SHP77 (cell line): ENCODE results near the gene MINDY2.

ENCODE experiments used
- DNase-seq, 2 experiments: peaks; one replicate each; lab custom pipeline; 2025; lab: John Stamatoyannopoulos, UW

Gene MINDY2

GRCh38 chr15:58770857-58771620 is at the start of gene MINDY2:
MINDY2 (plus strand) TSS chr15:58771302; CDS start chr15:58771396, 94 bp downstream.
- DNase-seq = peak; percentile 97

DNA sequence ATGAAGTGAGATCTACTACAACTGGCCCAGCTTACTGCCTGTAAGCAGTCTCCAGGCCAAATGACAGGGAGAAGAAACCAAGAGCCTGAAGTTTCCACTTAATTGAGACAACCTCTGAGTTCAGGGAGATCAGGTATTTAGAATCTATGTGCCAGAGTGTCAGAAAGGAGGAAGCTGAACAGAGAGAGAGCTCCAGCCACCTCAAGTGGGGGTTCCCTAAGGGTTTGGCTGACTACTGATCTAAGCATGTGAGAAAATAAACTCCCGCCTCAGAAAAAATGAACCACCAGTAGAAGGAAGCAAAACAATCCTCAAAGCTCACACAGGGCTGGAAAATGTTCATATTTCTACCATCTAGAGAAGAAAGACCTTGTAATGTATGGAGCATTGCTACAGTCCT is 46.6 kb upstream of the MINDY2 start:
- DNase-seq = no peak

DNA sequence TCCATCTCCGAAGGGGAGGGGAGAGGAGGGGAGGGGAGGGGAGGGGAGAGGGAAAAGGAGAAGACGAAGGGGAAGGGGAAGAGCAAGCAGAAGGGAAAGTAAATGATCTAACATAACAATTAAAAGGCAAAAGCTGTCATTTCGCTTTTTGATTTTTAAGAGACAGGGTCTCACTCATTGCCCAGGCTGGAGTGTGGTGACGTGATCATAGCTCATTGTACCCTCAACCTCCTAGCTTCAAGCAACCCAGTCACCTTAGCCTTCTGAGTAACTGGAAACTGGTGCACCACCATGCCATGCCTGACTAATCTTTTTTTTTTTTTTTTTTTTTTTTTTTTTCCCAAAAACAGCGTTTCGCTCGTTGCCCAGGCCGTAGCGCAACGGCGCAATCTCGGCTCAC is 44.2 kb upstream of the MINDY2 start:
- DNase-seq = no peak

GRCh38 chr15:58731756-58732535 is 39.2 kb upstream of the MINDY2 start:
- DNase-seq = no peak

GRCh38 chr15:58732625-58733363 is 38.3 kb upstream of the MINDY2 start:
- DNase-seq = no peak

GRCh38 chr15:58734859-58735258 is 36.2 kb upstream of the MINDY2 start:
- DNase-seq = no peak

DNA sequence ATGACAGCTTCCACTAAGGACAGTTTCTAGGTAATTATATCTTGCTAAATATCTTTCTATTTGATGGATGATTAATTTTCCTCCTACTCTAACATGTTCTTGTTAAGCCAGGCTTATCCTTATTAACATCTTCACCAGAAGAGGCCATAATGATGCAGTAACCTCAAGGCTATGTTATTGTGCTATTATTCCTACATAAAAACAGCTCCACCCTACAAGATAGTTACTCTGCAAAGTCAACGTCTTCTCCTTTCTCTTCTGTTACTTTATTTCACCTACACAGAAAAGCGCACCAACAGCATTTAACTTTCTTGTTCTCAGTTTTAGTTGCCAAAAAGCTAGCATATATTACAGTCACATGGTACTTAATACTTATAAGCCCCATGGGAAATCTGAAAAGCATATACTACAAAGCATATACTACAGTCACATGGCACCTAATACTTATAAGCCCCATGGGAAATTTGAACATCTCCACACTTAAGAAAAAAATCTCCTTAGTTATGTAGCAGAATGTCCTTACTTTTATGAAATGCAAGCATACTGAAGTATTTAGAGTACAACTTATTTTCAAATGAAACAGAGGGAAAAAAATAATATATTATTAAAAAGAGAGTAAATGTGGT is 35.0 kb upstream of the MINDY2 start:
- no peak for DNase-seq

DNA sequence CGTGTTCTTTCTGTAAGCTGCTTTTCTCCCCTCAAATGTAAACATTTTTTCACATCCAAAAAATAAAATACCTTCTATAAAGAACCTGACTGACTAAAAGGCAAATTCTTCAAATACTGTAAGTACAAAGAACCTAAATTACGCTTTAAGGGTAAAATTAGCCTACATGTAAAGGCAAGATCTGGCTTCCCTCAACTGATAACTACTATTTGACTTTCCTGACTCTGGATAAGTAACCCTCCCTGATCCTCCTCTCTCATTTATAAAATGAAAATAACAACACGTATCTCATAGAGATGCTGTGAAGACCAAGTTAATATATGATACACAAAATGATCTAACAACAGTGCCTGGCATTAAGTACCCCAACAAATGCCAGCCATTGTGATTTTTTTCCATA is 33.8 kb upstream of the MINDY2 start:
- DNase-seq = no peak

- no peak for DNase-seq
Observed at GRCh38 chr15:58738046-58738707, 32.9 kb upstream of the MINDY2 start.

GRCh38 chr15:58740436-58740835 is 30.7 kb upstream of the MINDY2 start:
- DNase-seq = no peak

GRCh38 chr15:58741032-58741431 is 30.1 kb upstream of the MINDY2 start:
- no peak for DNase-seq

DNA sequence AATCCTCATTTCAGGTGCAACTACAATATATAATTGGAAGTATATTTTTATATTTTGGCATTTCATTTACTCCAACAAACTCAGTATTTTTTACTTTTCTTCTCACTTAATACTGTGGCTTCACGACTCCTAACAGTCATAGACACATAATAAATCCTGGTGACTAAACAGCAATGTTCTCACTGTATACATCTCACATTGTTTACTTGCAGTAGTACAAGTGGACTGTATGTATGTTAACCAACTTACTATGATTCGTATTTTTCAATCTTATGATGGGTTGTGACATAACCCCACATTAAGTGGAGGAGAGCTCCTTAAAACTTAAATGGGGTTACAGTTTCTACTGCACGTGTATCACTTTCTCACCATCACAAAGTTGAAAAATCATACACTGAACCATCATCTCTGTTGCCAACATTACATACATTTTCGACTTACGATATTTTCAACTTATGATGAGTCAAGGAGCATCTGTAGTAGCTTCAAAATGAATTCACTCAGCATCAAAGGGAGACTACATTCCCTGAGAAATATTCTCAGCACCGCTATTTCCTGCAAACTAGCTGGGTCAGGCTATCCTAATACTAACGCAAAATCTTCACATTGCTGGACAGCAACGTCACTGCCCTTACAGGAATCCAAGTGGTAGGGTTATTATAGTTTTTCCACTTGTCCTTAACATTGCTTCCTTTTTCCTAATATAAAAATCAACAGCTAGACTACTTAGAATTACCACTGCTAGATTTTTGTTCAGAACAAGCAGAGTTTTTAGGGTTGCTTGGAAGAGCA is 28.9 kb upstream of the MINDY2 start:
- DNase-seq = no peak

DNA sequence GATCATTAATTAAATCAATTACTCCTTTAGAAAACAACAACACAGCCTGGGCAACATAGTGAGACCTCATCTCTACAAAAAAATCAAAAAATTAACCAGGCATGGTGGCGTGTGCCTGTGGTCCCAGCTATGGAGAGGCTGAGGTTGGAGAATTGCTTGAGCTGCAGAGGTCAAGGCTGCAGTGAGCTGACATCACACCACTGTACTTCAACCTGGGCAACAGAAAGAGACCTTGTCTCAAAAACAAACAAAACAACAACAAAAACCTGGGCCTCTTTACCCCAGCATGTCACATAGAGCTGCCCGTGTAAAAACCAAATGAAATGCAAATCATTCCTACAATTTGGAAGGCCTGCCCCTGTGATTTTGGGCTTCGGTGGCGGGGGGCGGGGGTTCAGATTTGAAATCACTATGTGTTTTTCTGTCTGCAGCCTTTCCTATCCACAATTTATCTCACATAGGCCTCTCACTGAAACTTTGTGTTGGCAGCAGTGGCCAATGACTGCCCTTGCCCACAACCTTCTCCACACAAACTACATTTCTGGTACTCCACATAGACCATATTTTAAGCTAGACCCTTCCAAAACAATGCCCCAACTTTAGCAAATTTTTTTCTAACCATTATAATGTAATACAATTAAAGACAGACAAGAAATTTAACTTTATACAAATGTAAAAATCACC is 28.1 kb upstream of the MINDY2 start:
- DNase-seq = no peak

- no peak for DNase-seq
Observed at GRCh38 chr15:58746174-58746573, 24.9 kb upstream of the MINDY2 start.

- DNase-seq = no peak
Observed at GRCh38 chr15:58748040-58748851, 22.9 kb upstream of the MINDY2 start.

DNA sequence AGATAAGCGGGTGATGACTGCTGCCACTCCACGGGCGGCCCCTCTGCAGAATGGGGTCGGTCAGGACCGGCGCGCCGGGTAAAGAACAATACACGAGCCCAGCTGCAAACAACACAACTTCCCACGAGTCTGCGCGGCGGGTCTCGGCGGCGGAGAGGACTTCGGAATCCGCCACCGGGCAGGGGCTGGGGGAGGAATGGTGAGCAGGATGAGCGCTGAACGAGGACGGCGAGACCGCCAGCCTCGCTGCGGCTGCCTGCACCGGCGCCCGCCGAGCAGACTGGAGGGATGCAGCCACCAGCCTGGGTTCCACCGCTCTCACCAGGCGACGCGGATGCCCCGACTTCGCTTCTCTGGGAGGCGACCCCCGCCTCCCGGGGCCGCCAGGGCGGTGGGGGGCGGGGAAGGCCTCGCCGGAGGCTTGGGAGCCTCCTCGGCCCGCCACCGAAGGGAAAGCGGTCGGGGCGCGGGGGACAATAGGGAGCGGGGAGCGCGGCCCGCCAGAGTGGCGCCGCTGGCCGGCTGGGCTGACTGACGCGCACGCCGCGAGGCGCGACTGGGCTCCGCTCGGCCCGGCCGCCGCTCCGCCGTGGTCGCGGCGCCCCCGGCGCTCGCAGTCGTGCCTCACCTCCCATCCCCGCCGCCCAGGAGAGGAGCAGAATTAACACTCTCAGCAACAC is 22.1 kb upstream of the MINDY2 start:
- peak in 1 of 2 experiments; percentile 47 for DNase-seq

DNA sequence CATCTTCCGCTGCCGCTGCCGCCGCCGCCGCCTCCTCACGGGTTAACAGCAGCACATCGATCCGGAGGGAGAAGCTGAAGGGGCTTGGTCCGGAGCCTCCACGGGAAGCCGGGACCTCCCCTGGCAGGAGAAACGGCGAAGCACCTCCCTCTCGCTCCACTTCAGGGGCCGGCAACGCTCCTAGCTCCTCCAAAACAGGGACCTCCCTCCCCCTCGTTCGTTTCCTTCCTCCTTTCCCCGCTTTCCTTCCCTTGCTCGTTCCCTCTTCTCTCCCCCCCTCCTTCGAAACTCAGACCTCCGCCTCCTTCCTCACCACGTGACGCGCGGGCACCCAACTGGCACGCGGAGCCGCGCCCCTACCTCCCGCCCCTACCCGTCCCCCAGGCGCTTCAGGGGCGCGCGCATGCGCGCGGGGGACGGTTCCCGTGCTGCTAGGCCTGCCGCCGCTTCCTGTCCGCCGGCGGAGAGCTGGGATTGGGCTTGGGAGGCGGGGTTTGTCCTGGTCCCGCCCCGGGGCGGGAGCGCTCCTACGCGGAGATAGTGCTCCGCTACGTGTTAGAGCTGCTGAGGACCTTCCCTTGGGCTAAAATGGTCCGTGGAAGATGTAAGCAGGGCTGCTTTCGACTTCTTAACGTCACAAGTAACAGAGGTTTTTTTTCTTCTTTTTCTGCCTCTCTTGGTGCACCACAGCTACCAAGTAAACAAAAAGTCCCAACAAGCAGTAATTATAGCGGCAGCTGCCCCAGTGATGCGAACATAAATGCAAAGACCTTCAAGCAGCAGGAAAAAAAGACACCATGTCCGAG is 21.4 kb upstream of the MINDY2 start, which contains the start of gene ADAM10:
TSS of gene ADAM10 (minus strand) at position 176 of the 806 bp plus-strand sequence. CDS start at position 3, 173 bp downstream.
- DNase-seq = peak; percentile 95 to 98

DNA sequence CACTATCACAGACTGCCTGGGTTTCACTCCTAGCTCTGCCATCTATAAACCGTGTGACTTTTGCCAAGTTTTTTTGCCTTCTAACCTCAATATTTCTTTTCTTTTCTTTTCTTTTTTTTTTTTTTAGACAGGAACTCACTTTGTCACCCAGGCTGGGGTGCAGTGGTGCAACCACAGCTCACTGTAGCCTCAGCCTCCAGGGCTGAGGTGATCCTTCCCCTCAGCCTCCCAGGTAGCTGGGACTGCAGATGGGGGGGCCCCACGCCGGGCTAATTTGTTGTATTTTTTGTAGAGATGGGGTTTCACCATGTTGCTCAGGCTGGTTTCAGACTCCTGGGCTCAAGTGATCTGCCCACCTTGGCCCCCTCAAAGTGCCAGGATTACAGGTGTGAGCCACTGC is 18.4 kb upstream of the MINDY2 start:
- DNase-seq = no peak
